Fibroblast of peridontal ligament (primary cell): ENCODE measurements around the gene DPEP3.
"Not testable (repeated sequence)": the region's sequence is repeated elsewhere in the genome, so short reads cannot be mapped to it uniquely, and the experiment has no call there.

Experiments
- DNase-seq: peaks from one replicate; pipeline ENCODE4 v3.0.0-alpha.2; 2010; ENCODE audit errors: extremely low read depth

Gene DPEP3, protein sequence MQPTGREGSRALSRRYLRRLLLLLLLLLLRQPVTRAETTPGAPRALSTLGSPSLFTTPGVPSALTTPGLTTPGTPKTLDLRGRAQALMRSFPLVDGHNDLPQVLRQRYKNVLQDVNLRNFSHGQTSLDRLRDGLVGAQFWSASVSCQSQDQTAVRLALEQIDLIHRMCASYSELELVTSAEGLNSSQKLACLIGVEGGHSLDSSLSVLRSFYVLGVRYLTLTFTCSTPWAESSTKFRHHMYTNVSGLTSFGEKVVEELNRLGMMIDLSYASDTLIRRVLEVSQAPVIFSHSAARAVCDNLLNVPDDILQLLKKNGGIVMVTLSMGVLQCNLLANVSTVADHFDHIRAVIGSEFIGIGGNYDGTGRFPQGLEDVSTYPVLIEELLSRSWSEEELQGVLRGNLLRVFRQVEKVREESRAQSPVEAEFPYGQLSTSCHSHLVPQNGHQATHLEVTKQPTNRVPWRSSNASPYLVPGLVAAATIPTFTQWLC

DNA sequence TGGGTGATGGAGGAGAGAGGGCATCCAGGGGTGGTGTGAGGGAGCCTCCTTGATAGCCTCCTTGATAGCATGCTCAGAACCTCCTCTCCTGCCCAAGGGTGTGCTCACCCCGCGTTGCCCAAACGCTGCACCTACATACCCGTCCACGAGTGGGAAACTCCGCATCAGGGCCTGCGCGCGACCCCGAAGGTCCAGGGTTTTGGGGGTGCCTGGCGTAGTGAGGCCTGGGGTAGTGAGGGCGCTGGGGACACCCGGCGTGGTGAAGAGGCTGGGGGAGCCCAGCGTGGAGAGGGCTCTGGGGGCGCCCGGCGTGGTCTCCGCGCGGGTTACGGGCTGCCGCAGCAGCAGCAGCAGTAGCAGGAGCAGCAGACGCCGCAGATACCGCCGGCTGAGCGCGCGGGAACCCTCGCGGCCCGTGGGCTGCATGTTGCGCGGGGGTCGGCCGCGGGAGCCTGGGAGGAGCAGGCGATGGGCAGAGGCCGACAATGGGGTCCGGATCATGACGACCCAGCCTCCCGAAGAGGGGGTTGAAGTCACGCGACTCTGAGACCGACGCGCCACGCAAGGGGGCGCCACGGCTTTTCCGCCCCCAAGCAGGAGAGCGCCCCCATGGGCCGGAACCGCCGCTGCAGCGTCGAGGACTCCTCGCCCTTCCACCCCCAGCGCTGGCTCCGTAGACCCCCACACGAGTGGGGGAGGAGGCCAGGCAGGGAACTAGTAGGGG is at the start of gene DPEP3:
TSS of gene DPEP3 (minus strand) at position 545 of the 724 bp plus-strand sequence. CDS start at position 426, 119 bp downstream.
- no peak for DNase-seq

DNA sequence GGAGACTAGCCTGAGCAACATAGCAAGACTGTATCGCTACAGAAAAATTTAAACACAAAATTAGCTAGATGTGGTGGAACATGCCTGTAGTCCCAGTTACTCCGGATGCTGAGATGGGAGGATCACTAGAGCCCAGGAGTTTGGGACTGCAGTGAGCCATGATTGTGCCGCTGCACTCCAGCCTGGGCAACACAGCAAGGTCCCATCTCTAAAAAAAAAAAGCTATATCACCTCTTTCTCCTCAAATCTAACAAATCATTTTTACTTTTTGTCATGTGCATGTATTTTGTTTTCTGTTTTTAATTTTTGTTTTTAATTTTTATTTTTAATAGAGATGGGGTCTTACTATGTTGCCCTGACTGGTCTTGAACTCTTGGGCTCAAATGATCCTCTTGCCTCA is 48.7 kb upstream of the DPEP3 start:
- DNase-seq, result no peak

DNA sequence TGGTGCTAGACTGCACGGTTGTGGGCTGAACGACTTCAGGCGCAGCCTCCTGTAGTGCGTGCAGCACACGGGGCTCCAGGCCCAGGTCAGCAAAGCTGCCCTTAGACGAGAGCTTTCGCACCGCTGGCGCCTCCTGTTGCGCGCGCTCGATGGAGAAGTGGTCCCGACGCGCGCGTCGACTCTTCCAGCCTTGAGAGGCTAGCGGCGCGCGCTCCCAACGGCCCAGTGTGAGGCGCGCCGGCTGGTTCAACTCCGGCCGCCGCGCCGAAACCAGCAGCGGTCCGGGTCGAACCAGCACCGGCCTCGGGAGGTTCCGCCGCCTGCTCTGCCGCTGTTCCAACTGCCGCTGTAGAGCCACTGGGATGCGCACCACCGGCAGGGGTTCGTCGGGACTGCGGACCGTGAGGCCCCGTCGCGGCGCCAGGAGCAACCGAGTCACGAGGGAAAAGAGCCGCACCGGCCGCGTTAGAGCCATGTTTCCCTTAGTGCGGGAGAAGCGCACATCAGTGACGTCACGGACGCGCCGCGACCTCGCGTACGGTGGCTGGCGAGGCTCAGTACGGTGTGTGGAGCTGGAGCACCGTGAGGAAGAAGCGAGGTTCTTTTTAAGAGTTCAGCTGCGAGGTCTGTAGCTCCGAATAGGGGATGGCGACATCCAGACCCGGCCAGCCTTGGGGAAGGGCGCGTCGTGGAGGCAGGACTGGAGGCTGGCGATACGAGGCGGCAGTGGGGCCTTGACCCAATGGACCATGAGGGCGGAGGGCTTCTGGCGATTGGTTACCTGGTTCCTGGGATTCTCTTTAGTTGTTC is 42.6 kb upstream of the DPEP3 start, which contains the start of the genes DDX28 and DUS2:
TSS of gene DDX28 (minus strand) at position 505 of the 810 bp plus-strand sequence. CDS start at position 475, 30 bp downstream.
TSS of gene DUS2 (plus strand) at position 557 of the 810 bp plus-strand sequence. CDS start 14,740 bp downstream, outside the sequence.
- DNase-seq, result peak; percentile 93

DNA sequence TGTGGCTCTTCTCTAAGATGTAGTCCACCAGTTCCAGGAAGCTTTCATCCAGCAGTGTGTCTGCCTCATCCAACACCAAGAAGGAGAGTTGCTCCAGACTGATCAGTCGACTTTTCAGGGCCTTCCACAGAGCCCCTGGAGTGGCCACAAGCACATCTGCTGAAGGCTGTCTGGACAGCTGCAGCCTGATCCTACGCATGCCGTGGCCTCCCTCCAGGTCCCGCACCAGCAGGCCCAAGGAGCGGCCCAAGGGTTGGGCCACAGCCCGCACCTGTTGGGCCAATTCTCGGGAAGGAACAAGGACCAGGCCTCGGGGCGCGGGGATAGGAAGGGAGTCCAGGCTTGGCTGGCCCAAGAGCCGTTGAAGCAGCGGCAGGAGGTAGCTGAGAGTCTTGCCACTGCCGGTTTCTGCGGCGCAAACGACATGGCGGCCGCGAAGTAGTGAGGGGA is 42.0 kb upstream of the DPEP3 start:
- DNase-seq, result no peak

DNA sequence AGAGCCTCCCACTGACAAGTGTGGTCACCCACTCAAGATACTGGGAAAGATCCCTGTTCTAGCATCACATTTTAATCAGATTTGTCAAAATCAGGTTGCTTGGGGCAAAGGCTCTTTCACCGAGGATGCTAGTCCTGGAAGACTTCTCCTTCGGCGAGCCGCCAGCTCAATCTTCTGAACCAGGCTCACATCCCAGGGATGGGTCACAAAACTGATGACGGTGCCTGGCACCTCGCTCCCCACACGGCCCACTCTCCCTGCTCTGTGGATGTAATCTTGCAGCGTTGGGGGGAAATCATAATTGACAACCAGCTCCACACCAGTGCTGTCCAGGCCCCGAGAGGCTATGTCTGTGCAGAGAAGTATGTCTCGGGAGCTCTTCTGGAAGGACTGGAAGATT is 41.2 kb upstream of the DPEP3 start:
- no peak for DNase-seq

DNA sequence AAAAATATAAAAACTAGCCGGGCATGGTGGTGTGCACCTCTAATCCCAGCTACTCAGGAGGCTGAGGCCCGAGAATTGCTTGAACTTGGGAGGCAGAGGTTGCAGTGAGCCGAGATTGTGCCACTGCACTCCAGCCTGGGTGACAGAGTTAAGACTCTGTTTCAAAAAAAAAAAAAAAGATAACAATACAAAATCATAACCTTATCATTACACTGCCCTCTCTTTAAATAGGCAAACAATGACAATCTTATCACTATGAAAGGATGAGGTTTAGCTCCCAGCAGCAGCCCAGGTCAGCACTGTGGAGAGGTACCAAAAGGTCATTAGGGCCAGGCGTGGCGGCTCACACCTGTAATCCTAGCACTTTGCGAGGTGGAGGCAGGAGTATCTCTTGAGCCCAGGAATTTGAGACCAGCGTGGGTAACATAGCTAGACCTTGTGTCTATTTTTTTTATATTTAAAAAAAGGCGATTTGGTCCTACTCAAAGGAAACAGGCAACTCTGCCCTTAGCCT is 38.9 kb upstream of the DPEP3 start:
- no peak for DNase-seq

DNA sequence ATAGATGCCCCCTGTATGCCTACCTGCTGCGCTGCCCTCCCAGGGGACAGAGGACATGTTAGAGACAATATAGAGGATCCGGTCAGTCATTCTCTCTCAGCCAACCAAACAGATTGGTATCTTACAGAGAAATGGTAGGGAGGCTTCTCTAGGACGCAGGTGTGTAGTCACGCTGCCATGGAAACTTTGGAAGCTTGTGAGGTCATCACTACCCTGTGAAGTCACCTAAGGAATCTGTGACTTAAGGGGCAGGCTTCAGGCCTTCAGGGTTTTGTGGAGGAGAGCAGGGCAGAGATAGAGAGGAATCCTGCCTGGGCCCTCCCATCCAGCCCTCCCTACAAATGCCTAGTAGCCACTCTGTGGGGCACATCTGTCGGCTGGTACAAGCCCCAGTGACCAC is 35.4 kb upstream of the DPEP3 start, which contains the start of gene DPEP2NB:
TSS of gene DPEP2NB (minus strand) at position 231 of the 400 bp plus-strand sequence. CDS start at position 90, 141 bp downstream.
- no peak for DNase-seq

DNA sequence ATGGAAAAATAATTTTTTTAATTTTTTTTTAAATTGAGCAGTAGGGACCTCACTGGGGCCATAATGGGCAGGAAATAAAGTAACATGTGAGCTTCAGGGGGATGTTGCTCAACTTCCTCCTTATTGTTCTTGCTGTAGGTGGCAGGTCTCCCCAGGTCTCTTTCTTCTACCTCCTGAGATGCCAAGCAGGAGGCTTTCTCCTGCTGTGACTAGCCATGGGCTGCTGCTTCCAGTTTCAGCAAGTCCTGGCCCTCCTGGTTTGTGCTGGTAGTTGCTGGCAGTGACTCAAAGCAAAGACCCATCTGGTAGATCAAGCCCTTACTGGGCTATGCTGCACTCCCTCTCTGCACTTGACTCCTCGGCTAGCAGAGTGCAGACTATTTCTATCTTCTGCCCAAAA is 33.1 kb upstream of the DPEP3 start:
- DNase-seq, result no peak

DNA sequence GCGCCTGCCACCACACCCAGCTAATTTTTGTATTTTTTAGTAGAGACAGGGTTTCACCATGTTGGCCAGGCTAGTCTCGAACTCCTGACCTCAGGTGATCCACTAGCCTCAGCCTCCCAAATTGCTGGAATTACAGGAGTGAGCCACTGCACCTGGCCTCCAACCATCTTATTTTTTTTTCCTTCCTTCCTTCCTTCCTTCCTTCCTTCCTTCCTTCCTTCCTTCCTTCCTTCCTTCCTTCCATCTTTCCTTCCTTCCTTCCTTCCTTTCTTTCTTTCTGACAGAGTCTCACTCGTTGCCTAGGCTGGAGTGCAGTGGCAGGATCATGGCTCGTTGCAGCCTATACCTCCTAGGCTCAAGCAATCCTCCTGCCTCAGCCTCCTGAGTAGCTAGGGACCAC is 29.6 kb upstream of the DPEP3 start:
- DNase-seq, result not testable (repeated sequence)

DNA sequence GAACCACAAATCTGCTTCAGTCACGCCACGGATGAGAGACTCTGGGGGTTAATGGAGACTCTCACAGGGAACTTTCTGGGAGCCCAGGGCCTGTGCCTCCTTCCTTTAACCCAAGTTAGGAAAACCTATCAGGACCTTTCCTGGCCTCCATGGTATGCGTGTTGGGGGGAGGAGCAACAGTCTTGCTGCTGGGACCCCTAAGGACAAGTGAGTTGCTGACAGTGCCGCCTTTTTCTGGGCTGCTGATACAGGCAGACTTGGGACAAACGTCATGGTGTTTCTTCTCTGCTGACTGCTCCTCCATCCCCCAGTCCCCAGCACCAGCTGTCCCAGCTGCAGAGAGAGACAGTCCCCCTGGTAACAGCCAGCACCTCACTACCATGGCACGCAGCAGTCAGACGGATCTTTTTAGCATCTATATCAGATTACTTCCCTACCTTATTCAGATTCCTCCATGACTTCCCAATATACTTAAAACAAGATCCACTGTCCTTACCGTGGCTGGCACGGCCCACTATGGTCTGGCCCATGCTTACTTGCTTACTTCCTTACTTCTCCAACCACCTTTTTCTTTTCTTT is 28.9 kb upstream of the DPEP3 start:
- no peak for DNase-seq

DNA sequence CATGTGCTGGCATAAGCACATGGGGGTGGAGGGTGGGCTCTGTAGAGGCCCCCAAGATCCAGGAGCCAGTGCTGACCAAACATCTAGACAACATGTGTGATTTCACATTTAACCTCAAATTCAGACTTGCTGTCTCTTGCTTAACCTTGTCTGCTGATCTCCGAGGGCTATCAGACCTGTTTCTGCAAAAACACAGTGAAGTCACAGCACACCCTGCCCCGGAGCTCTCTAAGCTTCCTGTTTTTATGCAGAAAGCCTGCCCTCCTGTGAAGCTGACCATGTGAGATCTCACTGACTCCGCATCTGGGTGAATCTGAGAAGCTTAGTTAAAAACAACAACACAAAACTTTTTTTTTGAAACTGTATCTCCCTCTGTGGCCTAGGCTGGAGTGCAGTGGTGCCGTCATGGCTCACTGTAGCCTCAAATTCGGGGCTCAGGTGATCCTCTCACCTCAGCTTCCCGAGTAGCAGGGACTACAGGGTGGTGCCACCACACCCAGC is 25.5 kb upstream of the DPEP3 start:
- DNase-seq, result no peak

DNA sequence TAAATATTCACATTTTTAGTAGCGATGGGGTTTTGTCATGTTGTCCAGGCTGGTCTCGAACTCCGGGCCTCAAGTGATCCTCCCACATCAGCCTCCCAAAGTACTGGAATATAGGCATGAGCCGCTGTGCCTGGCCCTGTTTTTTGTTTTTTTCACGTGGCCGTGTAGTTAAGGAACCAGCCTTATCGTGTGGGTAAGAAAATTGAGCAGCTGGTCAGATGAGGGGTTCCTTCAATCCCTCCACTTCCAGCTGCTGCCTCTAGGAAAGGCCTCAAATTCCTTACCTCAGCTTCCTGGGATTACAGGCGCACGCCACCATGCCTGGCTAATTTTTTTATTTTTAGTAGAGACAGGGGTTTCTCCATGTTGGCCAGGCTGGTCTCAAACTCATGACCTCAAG is 24.9 kb upstream of the DPEP3 start:
- no peak for DNase-seq

DNA sequence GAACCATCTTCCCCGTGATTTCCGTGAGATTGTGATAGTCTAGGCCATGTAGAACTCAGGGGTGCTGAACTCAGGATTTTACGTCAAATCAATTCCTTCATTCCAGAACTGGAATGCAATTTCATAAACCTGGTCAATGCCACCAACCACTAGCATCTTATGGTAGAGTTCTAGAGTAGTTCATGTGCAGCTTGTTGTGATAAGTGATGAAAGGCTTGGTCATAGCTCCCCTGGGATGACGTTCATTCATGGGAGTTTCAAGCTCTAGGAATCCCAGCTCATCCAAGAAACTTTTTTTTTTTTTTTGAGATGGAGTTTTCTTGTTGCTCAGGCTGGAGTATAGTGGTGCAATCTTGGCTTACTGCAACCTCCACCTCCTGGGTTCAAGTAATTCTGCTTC is 22.7 kb upstream of the DPEP3 start:
- peak; percentile 83 for DNase-seq

DNA sequence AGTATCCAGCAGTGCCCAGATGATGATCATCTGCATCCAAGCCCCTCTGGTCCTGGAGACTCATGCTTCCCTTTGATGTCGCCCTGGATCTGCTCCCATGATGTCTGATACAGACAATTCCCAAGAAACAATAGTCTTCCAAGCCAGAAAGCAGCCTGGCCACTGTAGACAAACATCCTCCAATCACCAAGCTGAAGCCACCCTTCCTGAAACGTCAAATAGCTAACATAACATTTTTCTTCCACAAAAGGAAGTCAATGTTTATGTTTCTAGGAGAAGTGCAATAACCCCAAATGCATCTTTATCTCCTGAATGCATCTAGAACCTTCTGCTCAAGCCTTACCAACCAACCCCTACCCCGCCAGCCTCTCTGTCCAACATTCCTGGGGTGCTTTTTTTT is 20.2 kb upstream of the DPEP3 start:
- DNase-seq, result no peak

DNA sequence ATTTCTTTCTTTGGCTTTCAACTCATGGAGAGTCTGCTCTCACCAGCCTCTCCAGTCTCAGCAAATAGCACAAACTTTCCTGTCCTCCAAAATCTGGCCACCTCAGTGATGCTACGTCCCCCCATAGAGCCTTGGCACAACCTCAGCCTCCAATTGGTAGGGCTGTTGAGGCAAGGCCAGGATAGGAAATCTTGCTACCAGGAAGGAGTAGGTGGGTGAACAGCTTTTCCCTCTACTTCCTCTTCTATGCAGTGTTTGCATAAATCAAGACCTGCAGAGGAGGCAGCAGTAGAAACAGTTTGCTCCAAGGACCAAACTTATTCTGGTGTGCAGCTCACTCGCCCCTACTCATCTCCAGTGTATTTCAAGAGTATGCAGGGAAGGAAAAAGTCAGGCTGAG is 19.7 kb upstream of the DPEP3 start:
- DNase-seq, result no peak

DNA sequence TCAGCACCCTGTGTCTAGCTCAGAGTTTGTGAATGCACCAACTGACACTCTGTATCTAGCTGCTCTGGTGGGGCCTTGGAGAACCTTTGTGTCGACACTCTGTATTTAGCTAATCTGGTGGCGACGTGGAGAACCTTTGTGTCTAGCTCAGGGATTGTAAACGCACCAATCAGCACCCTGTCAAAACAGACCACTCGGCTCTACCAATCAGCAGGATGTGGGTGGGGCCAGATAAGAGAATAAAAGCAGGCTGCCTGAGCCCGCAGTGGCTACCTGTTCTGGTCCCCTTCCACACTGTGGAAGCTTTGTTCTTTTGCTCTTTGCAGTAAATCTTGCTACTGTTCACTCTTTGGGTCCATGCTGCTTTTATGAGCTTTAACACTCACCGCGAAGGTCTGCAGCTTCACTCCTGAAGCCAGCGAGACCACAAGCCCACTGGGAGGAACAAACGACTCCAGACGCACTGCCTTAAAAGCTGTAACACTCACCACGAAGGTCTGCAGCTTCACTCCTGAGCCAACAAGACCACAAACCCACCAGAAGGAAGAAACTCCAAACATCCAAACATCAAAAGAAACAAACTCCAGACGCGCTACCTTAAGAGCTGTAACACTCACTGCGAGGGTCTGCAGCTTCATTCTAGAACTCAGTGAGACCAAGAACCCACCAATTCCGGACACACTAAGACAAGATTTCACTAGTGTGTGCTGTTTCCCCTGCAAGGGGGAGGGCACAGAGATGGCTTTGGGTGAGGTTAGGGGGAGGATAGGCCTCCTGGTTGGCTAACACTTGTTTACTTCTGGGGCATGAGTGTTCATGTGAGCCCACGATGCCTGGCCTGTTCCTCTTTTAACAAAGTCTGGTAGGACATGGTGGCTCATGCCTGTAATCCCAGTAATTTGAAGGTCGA is 18.7 kb upstream of the DPEP3 start, which contains the start of gene DPEP2:
TSS of gene DPEP2 (minus strand) at position 706 of the 910 bp plus-strand sequence. CDS start 6,272 bp downstream, outside the sequence.
- not testable (repeated sequence) for DNase-seq

DNA sequence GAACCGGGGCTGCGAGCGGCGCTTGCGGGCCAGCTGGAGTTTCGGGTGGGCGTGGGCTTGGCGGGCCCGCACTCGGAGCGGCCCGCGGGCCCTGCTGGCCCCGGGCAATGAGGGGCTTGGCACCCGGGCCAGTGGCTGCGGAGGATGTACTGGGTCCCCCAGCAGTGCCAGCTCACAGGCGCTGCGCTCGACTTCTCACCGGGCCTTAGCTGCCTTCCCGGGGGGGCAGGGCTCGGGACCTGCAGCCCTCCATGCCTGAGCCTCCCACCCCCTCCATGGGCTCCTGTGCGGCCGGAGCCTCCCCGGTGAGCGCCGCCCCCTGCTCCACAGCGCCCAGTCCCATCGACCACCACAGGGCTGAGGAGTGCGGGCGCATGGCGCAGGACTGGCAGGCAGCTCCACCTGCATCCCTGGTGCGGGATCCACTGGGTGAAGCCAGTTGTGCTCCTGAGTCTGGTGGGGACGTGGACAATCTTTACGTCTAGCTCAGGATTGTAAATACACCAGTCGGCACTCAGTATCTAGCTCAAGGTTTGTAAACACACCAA is 18.0 kb upstream of the DPEP3 start:
- not testable (repeated sequence) for DNase-seq

DNA sequence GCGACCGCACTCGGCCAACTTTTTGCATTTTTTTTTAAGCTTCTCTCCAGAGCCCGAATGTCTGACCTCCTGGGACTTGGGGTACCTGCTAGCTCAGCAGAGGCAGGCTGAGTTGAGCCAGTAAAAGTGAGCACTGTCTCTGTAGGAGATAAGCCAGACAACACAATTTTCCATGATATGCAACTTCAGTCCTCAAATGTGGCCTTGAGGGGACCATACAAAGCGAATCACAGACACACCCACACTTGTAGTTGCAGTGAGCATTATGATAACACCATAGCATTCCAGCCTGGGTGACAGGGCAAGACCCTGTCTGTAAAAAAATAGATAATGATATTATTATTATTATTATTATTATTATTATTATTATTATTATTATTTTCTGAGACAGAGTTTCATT is 16.4 kb upstream of the DPEP3 start:
- DNase-seq, result no peak

DNA sequence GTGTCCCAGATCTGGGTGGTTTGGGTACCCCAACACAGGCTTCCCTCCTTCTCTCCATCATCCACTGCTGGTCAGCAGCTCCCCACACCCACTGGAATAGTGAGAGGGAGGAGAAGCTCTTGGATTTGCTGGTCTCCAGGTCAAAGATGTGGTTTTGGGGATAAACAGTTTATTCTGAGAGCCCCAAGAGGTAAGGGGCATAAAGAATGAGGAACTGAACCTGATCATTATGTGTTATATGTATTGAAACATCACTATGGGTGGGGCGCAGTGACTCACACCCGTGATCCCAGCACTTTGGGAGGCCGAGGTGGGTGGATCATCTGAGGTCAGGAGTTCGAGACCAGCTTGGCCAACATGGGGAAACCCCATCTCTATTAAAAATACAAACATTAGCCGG is 15.1 kb upstream of the DPEP3 start:
- DNase-seq, result no peak
